Suprapubic skin (tissue), 4 donors: Measurements from ENCODE around the gene NELL1. TPM values are rescaled to one million over a fixed set of nuclear protein-coding genes. Genes with fewer than 3 reads are reported as not detected.
"Not testable (repeated sequence)": the region's sequence is repeated elsewhere in the genome, so short reads cannot be mapped to it uniquely, and the experiment has no call there.

Experiments
- DNase-seq, 2 donors: peaks; one replicate each; pipeline ENCODE4 v3.0.0-alpha.2; 2019; ENCODE audit warnings: low spot score in 2 of 2
- H3K27ac ChIP-seq: fragments of 200-600 bp; sonication (generic); one replicate; pipeline ENCODE4 v1.5.1; 2019
- H3K27me3 ChIP-seq: fragments of 200-600 bp; sonication (generic); one replicate; pipeline ENCODE4 v1.5.1; 2019
- H3K36me3 ChIP-seq: fragments of 200-600 bp; sonication (generic); one replicate; pipeline ENCODE4 v1.5.1; 2019
- H3K4me1 ChIP-seq: fragments of 200-600 bp; sonication (generic); one replicate; pipeline ENCODE4 v1.5.1; 2019
- H3K4me3 ChIP-seq: fragments of 200-600 bp; sonication (generic); one replicate; pipeline ENCODE4 v1.5.1; 2019; ENCODE audit warnings: mild to moderate bottlenecking
- H3K9me3 ChIP-seq: fragments of 200-600 bp; sonication (generic); one replicate; pipeline ENCODE4 v1.5.1; 2019
- EP300 ChIP-seq: sonication (generic); formaldehyde crosslinking; IDR thresholded peaks from one replicate; pipeline ENCODE4 v1.6.1; 2017; ENCODE audit warnings: antibody characterized with exemption
- POLR2A ChIP-seq, 2 donors: fragments of 450-650 bp; IDR thresholded peaks; one replicate each; pipeline ENCODE4 v1.6.1; 2017; ENCODE audit warnings: antibody characterized with exemption in 2 of 2, mild to moderate bottlenecking in 2 of 2, moderate library complexity in 2 of 2
- POLR2AphosphoS5 ChIP-seq, 3 donors: sonication (generic); formaldehyde crosslinking; IDR thresholded peaks; one replicate each; pipeline ENCODE4 v1.6.1; 2017; ENCODE audit warnings: antibody characterized with exemption in 3 of 3
- WGBS: methylation state at CpG from one replicate; pipeline ENCODE4 v1.1.5; 2018; 5-methylcytosine and 5-hydroxymethylcytosine counted together
- total RNA-seq, 4 donors: library from RNA; depleted of rRNA; stranded (reverse); fragments of >200 nt; gene quantifications; one replicate each; pipeline ENCODE4 v1.1.0, GENCODE V29; 2016
- TF ChIP-seq, protein P1 (sequence below), 2 donors: fragments of 200-600 bp in 1 of 2; fragments of 450-650 bp in 1 of 2; sonication (generic) in 1 of 2; IDR thresholded peaks; one replicate each; pipeline ENCODE4 v1.5.1; 2016 to 2019; ENCODE audit warnings: antibody characterized with exemption in 2 of 2, mild to moderate bottlenecking in 1 of 2, moderate library complexity in 1 of 2

Gene NELL1
- total RNA-seq, 4 donors from 2014 or later, result 0.18 to 3.9 TPM; not detected in 2

GRCh38 chr11:21137803-21138202 lies 468.4 kb downstream of the NELL1 start:
- Histone ChIP-seq H3K27ac (no peak overlapping the region), H3K4me3 (no peak overlapping the region), H3K9me3 (no peaks in the 10 kb centered on the region), H3K27me3 (no peaks in the 10 kb centered on the region), H3K36me3 (no peaks in the 10 kb centered on the region), H3K4me1 (no peaks in the 10 kb centered on the region)
- TF ChIP-seq, protein P1, sequence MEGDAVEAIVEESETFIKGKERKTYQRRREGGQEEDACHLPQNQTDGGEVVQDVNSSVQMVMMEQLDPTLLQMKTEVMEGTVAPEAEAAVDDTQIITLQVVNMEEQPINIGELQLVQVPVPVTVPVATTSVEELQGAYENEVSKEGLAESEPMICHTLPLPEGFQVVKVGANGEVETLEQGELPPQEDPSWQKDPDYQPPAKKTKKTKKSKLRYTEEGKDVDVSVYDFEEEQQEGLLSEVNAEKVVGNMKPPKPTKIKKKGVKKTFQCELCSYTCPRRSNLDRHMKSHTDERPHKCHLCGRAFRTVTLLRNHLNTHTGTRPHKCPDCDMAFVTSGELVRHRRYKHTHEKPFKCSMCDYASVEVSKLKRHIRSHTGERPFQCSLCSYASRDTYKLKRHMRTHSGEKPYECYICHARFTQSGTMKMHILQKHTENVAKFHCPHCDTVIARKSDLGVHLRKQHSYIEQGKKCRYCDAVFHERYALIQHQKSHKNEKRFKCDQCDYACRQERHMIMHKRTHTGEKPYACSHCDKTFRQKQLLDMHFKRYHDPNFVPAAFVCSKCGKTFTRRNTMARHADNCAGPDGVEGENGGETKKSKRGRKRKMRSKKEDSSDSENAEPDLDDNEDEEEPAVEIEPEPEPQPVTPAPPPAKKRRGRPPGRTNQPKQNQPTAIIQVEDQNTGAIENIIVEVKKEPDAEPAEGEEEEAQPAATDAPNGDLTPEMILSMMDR (IDR thresholded peaks at IDR 0.05), result no peak
- TF ChIP-seq POLR2AphosphoS5 (IDR thresholded peaks at IDR 0.05) (no peak), EP300 (no peak), POLR2A (IDR thresholded peaks at IDR 0.05) (no peak)
- no peak for DNase-seq
- 69% methylated on average over 6 of the region's 6 CpGs for WGBS

GRCh38 chr11:21141557-21141956 lies 472.2 kb downstream of the NELL1 start:
- 82% methylated on average over 4 of the region's 4 CpGs for WGBS
- H3K27ac ChIP-seq, H3K27me3 ChIP-seq, H3K4me1 ChIP-seq, H3K9me3 ChIP-seq, DNase-seq, H3K36me3 ChIP-seq, H3K4me3 ChIP-seq: not testable (repeated sequence)

- no peak overlapping the region for H3K4me3 ChIP-seq
- WGBS, result 69% methylated on average over 2 of the region's 2 CpGs
- DNase-seq, result no peak
- H3K27me3 ChIP-seq, result no peaks in the 10 kb centered on the region
- no peaks in the 10 kb centered on the region for H3K9me3 ChIP-seq
- no peaks in the 10 kb centered on the region for H3K4me1 ChIP-seq
- no peaks in the 10 kb centered on the region for H3K36me3 ChIP-seq
- TF ChIP-seq EP300 (no peak), POLR2AphosphoS5 (IDR thresholded peaks at IDR 0.05) (no peak), POLR2A (IDR thresholded peaks at IDR 0.05) (no peak)
- TF ChIP-seq, protein P1 (IDR thresholded peaks at IDR 0.05), result no peak
- no peak overlapping the region for H3K27ac ChIP-seq
Measured at GRCh38 chr11:21142007-21142406, 472.6 kb downstream of the NELL1 start.

GRCh38 chr11:21144531-21144930 lies 475.1 kb downstream of the NELL1 start:
- Histone ChIP-seq H3K36me3 (no peaks in the 10 kb centered on the region), H3K9me3 (no peaks in the 10 kb centered on the region), H3K4me1 (no peaks in the 10 kb centered on the region), H3K27me3 (no peaks in the 10 kb centered on the region), H3K27ac (no peak overlapping the region), H3K4me3 (no peak overlapping the region)
- WGBS, result 72% methylated on average over 2 of the region's 2 CpGs
- no peak for TF ChIP-seq POLR2AphosphoS5 (IDR thresholded peaks at IDR 0.05)
- no peak for TF ChIP-seq POLR2A (IDR thresholded peaks at IDR 0.05)
- TF ChIP-seq, protein P1 (IDR thresholded peaks at IDR 0.05), result no peak
- TF ChIP-seq EP300, result no peak
- DNase-seq, result no peak

- H3K4me1 ChIP-seq, result no peaks in the 10 kb centered on the region
- no peak for DNase-seq
- TF ChIP-seq, protein P1 (IDR thresholded peaks at IDR 0.05), result no peak
- no peak for TF ChIP-seq POLR2A (IDR thresholded peaks at IDR 0.05)
- no peak for TF ChIP-seq POLR2AphosphoS5 (IDR thresholded peaks at IDR 0.05)
- TF ChIP-seq EP300, result no peak
- WGBS, result 62% methylated on average over 3 of the region's 3 CpGs
- H3K9me3 ChIP-seq, result no peaks in the 10 kb centered on the region
- no peak overlapping the region for H3K27ac ChIP-seq
- H3K27me3 ChIP-seq, result no peaks in the 10 kb centered on the region
- H3K4me3 ChIP-seq, result no peak overlapping the region
- H3K36me3 ChIP-seq, result no peaks in the 10 kb centered on the region
Measured at GRCh38 chr11:21148376-21148775, 479.0 kb downstream of the NELL1 start.

GRCh38 chr11:21160140-21160539 lies 490.8 kb downstream of the NELL1 start:
- Histone ChIP-seq H3K4me1 (no peaks in the 10 kb centered on the region), H3K27ac (no peak overlapping the region), H3K4me3 (no peak overlapping the region), H3K27me3 (no peaks in the 10 kb centered on the region), H3K9me3 (no peaks in the 10 kb centered on the region), H3K36me3 (no peaks in the 10 kb centered on the region)
- DNase-seq, result no peak
- 58% methylated on average over 3 of the region's 3 CpGs for WGBS
- TF ChIP-seq POLR2A (IDR thresholded peaks at IDR 0.05) (no peak), EP300 (no peak), POLR2AphosphoS5 (IDR thresholded peaks at IDR 0.05) (no peak)
- TF ChIP-seq, protein P1 (IDR thresholded peaks at IDR 0.05), result no peak
